ENCODE measurements around the gene XRN1.

Gene XRN1

DNA sequence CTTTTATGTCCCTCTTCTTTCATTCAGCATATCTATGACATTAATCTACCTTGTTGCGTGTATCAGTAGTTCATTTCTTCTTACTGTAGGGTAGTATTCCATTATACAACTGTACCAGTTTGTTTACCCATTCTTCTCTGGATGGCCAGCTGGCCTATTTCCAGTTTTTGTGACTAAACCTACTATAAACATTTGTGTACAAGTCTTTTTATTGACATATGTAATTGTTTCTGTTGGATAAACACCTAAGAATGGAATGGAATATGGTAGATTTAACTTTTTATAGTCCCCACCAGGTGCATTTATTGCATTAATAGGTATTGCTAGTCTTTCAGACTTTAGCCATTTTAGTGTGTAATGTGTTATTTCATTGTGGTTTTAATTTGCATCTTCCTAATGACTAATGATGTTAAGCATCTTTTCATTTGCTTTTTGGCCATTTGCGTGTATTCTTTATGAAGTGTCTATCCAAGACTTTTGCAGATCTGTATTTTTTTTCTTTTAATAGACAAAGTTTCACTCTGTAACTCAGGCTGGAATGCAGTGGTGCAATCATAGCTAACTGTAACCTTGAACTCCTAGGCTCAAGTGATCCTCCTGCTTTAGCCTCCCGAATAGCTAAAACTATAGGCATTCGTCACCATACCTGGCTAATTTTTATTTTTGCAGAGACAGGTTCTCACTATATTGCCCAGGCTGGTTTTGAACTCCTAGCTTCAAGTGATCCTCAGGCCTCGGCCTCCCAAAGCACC lies 41.9 kb upstream of the XRN1 start:
- Histone ChIP-seq H4K91ac (ENCODE audit: low read depth, low read length, poor library complexity) (no peak overlapping the region), H2BK12ac (ENCODE audit: low read length) (no peak overlapping the region), H3K36me3 (replicated peaks in 1 of 2; ENCODE audit: control insufficient read depth in 2 of 2, insufficient read depth in 2 of 2, low read length in 2 of 2) (peaks cover 6 to 89% of the 10 kb centered on the region in 2 donors), H3K18ac (ENCODE audit: low read length) (no peak overlapping the region), H3K23ac (ENCODE audit: low read depth, low read length, poor library complexity) (no peak overlapping the region), H2BK5ac (ENCODE audit: low read length) (no peak overlapping the region), H2AFZ (ENCODE audit: low read length) (no peak overlapping the region), H3K27me3 (ENCODE audit: control insufficient read depth in 3 of 3, insufficient read depth in 3 of 3, low read depth in 1 of 3, low read length in 3 of 3) (no peaks in the 10 kb centered on the region), H3K4me3 (ENCODE audit: low read length in 2 of 2) (no peak overlapping the region), H3K9ac (ENCODE audit: low read depth, low read length, poor library complexity) (no peak overlapping the region), H2AK5ac (ENCODE audit: low read depth, low read length) (no peak overlapping the region), H2BK15ac (ENCODE audit: low read length) (no peak overlapping the region), H4K8ac (ENCODE audit: low read depth, low read length) (no peak overlapping the region), H3K14ac (ENCODE audit: low read length) (no peak overlapping the region), H3K79me1 (ENCODE audit: low read depth, low read length) (no peaks in the 10 kb centered on the region), H3K27ac (replicated peaks; ENCODE audit: low read length) (no peak overlapping the region), H3K4ac (ENCODE audit: low read length) (no peak overlapping the region), H3K9me3 (replicated peaks in 1 of 2; ENCODE audit: control insufficient read depth in 2 of 2, insufficient read depth in 1 of 2, low read depth in 1 of 2, low read length in 2 of 2) (no peaks in the 10 kb centered on the region), H2BK120ac (ENCODE audit: low read depth, low read length) (no peak overlapping the region), H3K4me1 (ENCODE audit: control insufficient read depth in 2 of 2, insufficient read depth in 1 of 2, low read depth in 1 of 2, low read length in 2 of 2) (peaks cover 0 to 3% of the 10 kb centered on the region in 2 donors), H3K4me2 (ENCODE audit: insufficient read depth, low read length, poor library complexity, severe bottlenecking) (no peak overlapping the region)
- no peak for DNase-seq (ENCODE audit: low spot score)
- WGBS, 2 donors (ENCODE audit: extremely low coverage in 2 of 2, insufficient read length in 2 of 2, insufficient replicate concordance in 1 of 2), result no CpG with 5 or more reads among the region's 5 CpGs

- Histone ChIP-seq H2BK5ac (ENCODE audit: low read length) (no peak overlapping the region), H4K91ac (ENCODE audit: low read depth, low read length, poor library complexity) (no peak overlapping the region), H3K36me3 (replicated peaks in 1 of 2; ENCODE audit: control insufficient read depth in 2 of 2, insufficient read depth in 2 of 2, low read length in 2 of 2) (peaks cover 5 to 75% of the 10 kb centered on the region in 2 donors), H3K14ac (ENCODE audit: low read length) (no peak overlapping the region), H2AFZ (ENCODE audit: low read length) (no peak overlapping the region), H3K9me3 (replicated peaks in 1 of 2; ENCODE audit: control insufficient read depth in 2 of 2, insufficient read depth in 1 of 2, low read depth in 1 of 2, low read length in 2 of 2) (peaks cover 3 to 17% of the 10 kb centered on the region in 2 donors), H3K18ac (ENCODE audit: low read length) (no peak overlapping the region), H3K4me1 (ENCODE audit: control insufficient read depth in 2 of 2, insufficient read depth in 1 of 2, low read depth in 1 of 2, low read length in 2 of 2) (no peaks in the 10 kb centered on the region), H3K4me2 (ENCODE audit: insufficient read depth, low read length, poor library complexity, severe bottlenecking) (no peak overlapping the region), H4K8ac (ENCODE audit: low read depth, low read length) (peak overlapping the region; percentile 43), H3K23ac (ENCODE audit: low read depth, low read length, poor library complexity) (no peak overlapping the region), H3K27ac (replicated peaks; ENCODE audit: low read length) (no peak overlapping the region), H3K27me3 (ENCODE audit: control insufficient read depth in 3 of 3, insufficient read depth in 3 of 3, low read depth in 1 of 3, low read length in 3 of 3) (no peaks in the 10 kb centered on the region), H2BK12ac (ENCODE audit: low read length) (no peak overlapping the region), H3K4ac (ENCODE audit: low read length) (no peak overlapping the region), H3K79me1 (ENCODE audit: low read depth, low read length) (no peaks in the 10 kb centered on the region), H2BK15ac (ENCODE audit: low read length) (no peak overlapping the region), H3K4me3 (ENCODE audit: low read length in 2 of 2) (no peak overlapping the region), H3K9ac (ENCODE audit: low read depth, low read length, poor library complexity) (no peak overlapping the region), H2BK120ac (ENCODE audit: low read depth, low read length) (no peak overlapping the region), H2AK5ac (ENCODE audit: low read depth, low read length) (no peak overlapping the region)
- no peak for DNase-seq (ENCODE audit: low spot score)
- no CpG with 5 or more reads among the region's 4 CpGs for WGBS, 2 donors (ENCODE audit: extremely low coverage in 2 of 2, insufficient read length in 2 of 2, insufficient replicate concordance in 1 of 2)
Observed at GRCh38 chr3:142484912-142485435, 37.1 kb upstream of the XRN1 start.

DNA sequence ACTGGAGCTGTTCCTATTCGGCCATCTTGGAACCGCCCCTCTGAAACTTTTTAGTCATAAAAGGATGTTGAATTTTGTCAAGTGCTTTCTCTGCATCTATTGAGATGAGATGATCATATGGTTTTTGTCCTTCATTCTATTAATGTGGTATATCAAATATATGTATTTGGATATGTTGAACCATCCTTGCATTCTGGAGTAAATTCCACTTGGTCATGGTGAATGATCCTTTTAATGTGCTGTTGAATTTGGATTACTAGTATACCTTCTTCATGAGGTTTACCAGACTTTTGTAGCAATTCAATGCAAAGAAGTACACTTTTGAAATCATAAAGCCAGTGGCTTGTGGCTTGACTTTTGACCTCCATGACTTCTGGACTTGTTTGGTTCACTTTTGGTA lies 33.4 kb upstream of the XRN1 start:
- no peak for DNase-seq (ENCODE audit: low spot score)
- Histone ChIP-seq H3K27me3 (ENCODE audit: control insufficient read depth in 3 of 3, insufficient read depth in 3 of 3, low read depth in 1 of 3, low read length in 3 of 3) (no peaks in the 10 kb centered on the region), H3K4me1 (ENCODE audit: control insufficient read depth in 2 of 2, insufficient read depth in 1 of 2, low read depth in 1 of 2, low read length in 2 of 2) (no peaks in the 10 kb centered on the region), H2AK5ac (ENCODE audit: low read depth, low read length) (no peak overlapping the region), H3K9me3 (replicated peaks in 1 of 2; ENCODE audit: control insufficient read depth in 2 of 2, insufficient read depth in 1 of 2, low read depth in 1 of 2, low read length in 2 of 2) (peaks cover 3 to 17% of the 10 kb centered on the region in 2 donors), H3K4me3 (ENCODE audit: low read length in 2 of 2) (no peak overlapping the region), H3K27ac (replicated peaks; ENCODE audit: low read length) (no peak overlapping the region), H3K9ac (ENCODE audit: low read depth, low read length, poor library complexity) (no peak overlapping the region), H4K8ac (ENCODE audit: low read depth, low read length) (no peak overlapping the region), H2BK15ac (ENCODE audit: low read length) (no peak overlapping the region), H2BK5ac (ENCODE audit: low read length) (no peak overlapping the region), H2BK120ac (ENCODE audit: low read depth, low read length) (no peak overlapping the region), H3K4me2 (ENCODE audit: insufficient read depth, low read length, poor library complexity, severe bottlenecking) (no peak overlapping the region), H4K91ac (ENCODE audit: low read depth, low read length, poor library complexity) (no peak overlapping the region), H3K14ac (ENCODE audit: low read length) (no peak overlapping the region), H2AFZ (ENCODE audit: low read length) (no peak overlapping the region), H3K36me3 (replicated peaks in 1 of 2; ENCODE audit: control insufficient read depth in 2 of 2, insufficient read depth in 2 of 2, low read length in 2 of 2) (peaks cover 5 to 42% of the 10 kb centered on the region in 2 donors), H3K4ac (ENCODE audit: low read length) (no peak overlapping the region), H2BK12ac (ENCODE audit: low read length) (no peak overlapping the region), H3K79me1 (ENCODE audit: low read depth, low read length) (no peaks in the 10 kb centered on the region), H3K23ac (ENCODE audit: low read depth, low read length, poor library complexity) (no peak overlapping the region), H3K18ac (ENCODE audit: low read length) (no peak overlapping the region)
- no CpG with 5 or more reads among the region's 2 CpGs for WGBS, 2 donors (ENCODE audit: extremely low coverage in 2 of 2, insufficient read length in 2 of 2, insufficient replicate concordance in 1 of 2)

GRCh38 chr3:142470826-142471225 lies 23.0 kb upstream of the XRN1 start:
- DNase-seq (ENCODE audit: low spot score), result no peak
- WGBS, 2 donors (ENCODE audit: extremely low coverage in 2 of 2, insufficient read length in 2 of 2, insufficient replicate concordance in 1 of 2), result no CpG with 5 or more reads among the region's 4 CpGs
- Histone ChIP-seq H2BK5ac (ENCODE audit: low read length) (no peak overlapping the region), H3K9me3 (replicated peaks in 1 of 2; ENCODE audit: control insufficient read depth in 2 of 2, insufficient read depth in 1 of 2, low read depth in 1 of 2, low read length in 2 of 2) (peaks cover 0 to 9% of the 10 kb centered on the region in 2 donors), H2BK12ac (ENCODE audit: low read length) (no peak overlapping the region), H4K8ac (ENCODE audit: low read depth, low read length) (no peak overlapping the region), H3K4me1 (ENCODE audit: control insufficient read depth in 2 of 2, insufficient read depth in 1 of 2, low read depth in 1 of 2, low read length in 2 of 2) (no peaks in the 10 kb centered on the region), H3K27ac (replicated peaks; ENCODE audit: low read length) (no peak overlapping the region), H3K27me3 (ENCODE audit: control insufficient read depth in 3 of 3, insufficient read depth in 3 of 3, low read depth in 1 of 3, low read length in 3 of 3) (no peaks in the 10 kb centered on the region), H3K79me1 (ENCODE audit: low read depth, low read length) (no peaks in the 10 kb centered on the region), H3K18ac (ENCODE audit: low read length) (no peak overlapping the region), H3K4me2 (ENCODE audit: insufficient read depth, low read length, poor library complexity, severe bottlenecking) (no peak overlapping the region), H4K91ac (ENCODE audit: low read depth, low read length, poor library complexity) (no peak overlapping the region), H3K9ac (ENCODE audit: low read depth, low read length, poor library complexity) (no peak overlapping the region), H3K14ac (ENCODE audit: low read length) (no peak overlapping the region), H3K23ac (ENCODE audit: low read depth, low read length, poor library complexity) (no peak overlapping the region), H3K4me3 (ENCODE audit: low read length in 2 of 2) (no peak overlapping the region), H3K36me3 (replicated peaks in 1 of 2; ENCODE audit: control insufficient read depth in 2 of 2, insufficient read depth in 2 of 2, low read length in 2 of 2) (peaks cover 0 to 9% of the 10 kb centered on the region in 2 donors), H2AFZ (ENCODE audit: low read length) (no peak overlapping the region), H2AK5ac (ENCODE audit: low read depth, low read length) (no peak overlapping the region), H2BK15ac (ENCODE audit: low read length) (no peak overlapping the region), H3K4ac (ENCODE audit: low read length) (no peak overlapping the region), H2BK120ac (ENCODE audit: low read depth, low read length) (no peak overlapping the region)

Data from neuronal stem cell (in vitro differentiated cells).